Smooth muscle cell (in vitro differentiated cells): ENCODE measurements around the gene CHMP4B. TPM values are rescaled to one million over a fixed set of nuclear protein-coding genes. Genes with fewer than 3 reads are reported as not detected.

ENCODE experiments used
- DNase-seq: peaks from one replicate; lab custom pipeline; 2025; ENCODE audit not compliant: unreplicated experiment; lab: John Stamatoyannopoulos, UW
- H2AFZ ChIP-seq: fragments of 200-600 bp; sonication (generic); 2 replicates; pipeline ENCODE4 v1.6.0; 2016; ENCODE audit warnings: antibody characterized with exemption, low read depth, mild to moderate bottlenecking
- H3F3A ChIP-seq: fragments of 200-600 bp; sonication (generic); 2 replicates; pipeline ENCODE4 v1.6.0; 2017; ENCODE audit warnings: antibody characterized with exemption, low read depth
- H3K27ac ChIP-seq: fragments of 200-600 bp; sonication (generic); 2 replicates; pipeline ENCODE4 v1.5.1; 2016; ENCODE audit warnings: low read depth, mild to moderate bottlenecking
- H3K27me3 ChIP-seq: fragments of 200-600 bp; sonication (generic); 2 replicates; pipeline ENCODE4 v1.6.1; 2016; ENCODE audit warnings: low read depth, mild to moderate bottlenecking
- H3K36me3 ChIP-seq: fragments of 200-600 bp; sonication (generic); 2 replicates; pipeline ENCODE4 v1.5.1; 2016; ENCODE audit warnings: low read depth
- H3K4me1 ChIP-seq: fragments of 200-600 bp; sonication (generic); 2 replicates; pipeline ENCODE4 v1.5.1; 2016; ENCODE audit warnings: low read depth
- H3K4me2 ChIP-seq: fragments of 200-600 bp; sonication (generic); 2 replicates; pipeline ENCODE4 v1.6.0; 2016; ENCODE audit warnings: mild to moderate bottlenecking
- H3K4me3 ChIP-seq: fragments of 200-600 bp; sonication (generic); 2 replicates; pipeline ENCODE4 v1.5.1; 2016; ENCODE audit warnings: mild to moderate bottlenecking
- H3K79me2 ChIP-seq: fragments of 200-600 bp; sonication (generic); 2 replicates; pipeline ENCODE4 v1.6.0; 2016; ENCODE audit warnings: low read depth, mild to moderate bottlenecking
- H3K9ac ChIP-seq: fragments of 200-600 bp; sonication (generic); 2 replicates; pipeline ENCODE4 v1.6.0; 2016; ENCODE audit warnings: low read depth
- H3K9me3 ChIP-seq: fragments of 200-600 bp; sonication (generic); replicated peaks from 2 replicates; pipeline ENCODE4 v1.5.1; 2016; ENCODE audit warnings: low read depth
- H4K20me1 ChIP-seq: fragments of 200-600 bp; sonication (generic); 2 replicates; pipeline ENCODE4 v1.6.0; 2016; ENCODE audit warnings: low read depth
- CTCF ChIP-seq: fragments of 200-600 bp; sonication (generic); IDR thresholded peaks from 2 replicates; pipeline ENCODE4 v1.5.1; 2017; ENCODE audit warnings: borderline replicate concordance, mild to moderate bottlenecking, antibody characterized with exemption; ENCODE audit not compliant: insufficient read depth, poor library complexity, severe bottlenecking
- WGBS: methylation state at CpG from one replicate; pipeline ENCODE4 v1.1.7; 2016; ENCODE audit warnings: low lambda C conversion rate; 5-methylcytosine and 5-hydroxymethylcytosine counted together
- polyA plus RNA-seq: library from polyadenylated mRNA; unstranded; fragments of >200 nt; fragmentation: Nextera tagmentation; extraction: Ambion mirVana; gene quantifications from 2 replicates; pipeline ENCODE4 v1.2.1, GENCODE V29; 2016
- total RNA-seq: library from RNA; depleted of rRNA; stranded (reverse); fragments of >200 nt; gene quantifications from 2 replicates; pipeline ENCODE4 v1.2.3, GENCODE V29; 2014

CHMP4B gene
- total and polyA plus RNA-seq, 2 experiments from 2014 or later: 6.2 to 49.4 TPM

DNA sequence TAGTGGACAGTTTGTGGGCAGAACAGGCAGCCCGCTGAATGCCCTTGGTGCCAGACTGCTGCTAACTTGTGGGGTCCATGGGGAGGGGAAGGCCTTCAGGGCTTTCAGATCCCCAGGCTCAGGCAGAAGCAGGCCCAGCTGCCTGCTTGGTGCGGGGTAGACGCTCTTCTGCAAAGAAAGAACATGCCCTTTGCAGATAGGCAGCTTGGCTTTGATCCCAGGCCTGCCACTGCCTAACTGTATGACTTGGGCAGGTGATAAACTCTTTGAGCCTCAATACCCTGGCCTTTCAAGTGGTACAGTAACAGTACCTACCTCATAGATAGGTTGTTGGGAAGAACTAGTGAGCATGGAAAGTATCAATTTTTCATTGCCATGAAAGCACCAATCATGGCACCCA, 28.4 kb downstream of the CHMP4B start:
- H3K4me3 ChIP-seq: no peak overlapping the region
- H4K20me1 ChIP-seq: peaks cover 100% of the 10 kb centered on the region
- TF ChIP-seq CTCF: no peak
- H3K4me2 ChIP-seq: no peak overlapping the region
- no peaks in the 10 kb centered on the region for H3K36me3 ChIP-seq
- H3K27ac ChIP-seq: no peak overlapping the region
- H3K27me3 ChIP-seq: no peaks in the 10 kb centered on the region
- H3K79me2 ChIP-seq: peaks cover 100% of the 10 kb centered on the region
- WGBS: 96% methylated on average over 3 of the region's 3 CpGs
- H3F3A ChIP-seq: no peaks in the 10 kb centered on the region
- H3K9ac ChIP-seq: no peak overlapping the region
- DNase-seq: no peak
- H3K4me1 ChIP-seq: peaks cover 4% of the 10 kb centered on the region
- H2AFZ ChIP-seq: no peak overlapping the region
- no peaks in the 10 kb centered on the region for H3K9me3 ChIP-seq

GRCh38 chr20:33840160-33840559, 29.0 kb downstream of the CHMP4B start:
- H3K9ac ChIP-seq: no peak overlapping the region
- DNase-seq: no peak
- peaks cover 4% of the 10 kb centered on the region for H3K4me1 ChIP-seq
- H2AFZ ChIP-seq: no peak overlapping the region
- TF ChIP-seq CTCF: no peak
- no peaks in the 10 kb centered on the region for H3K9me3 ChIP-seq
- H3K4me3 ChIP-seq: no peak overlapping the region
- no peaks in the 10 kb centered on the region for H3K27me3 ChIP-seq
- H3K79me2 ChIP-seq: peaks cover 100% of the 10 kb centered on the region
- no peak overlapping the region for H3K27ac ChIP-seq
- no peaks in the 10 kb centered on the region for H3F3A ChIP-seq
- no peak overlapping the region for H3K4me2 ChIP-seq
- no peaks in the 10 kb centered on the region for H3K36me3 ChIP-seq
- H4K20me1 ChIP-seq: peaks cover 100% of the 10 kb centered on the region
- WGBS: 96% methylated on average over 7 of the region's 7 CpGs

GRCh38 chr20:33840759-33841435, 29.7 kb downstream of the CHMP4B start:
- Histone ChIP-seq H3F3A (no peaks in the 10 kb centered on the region), H3K79me2 (peaks cover 99% of the 10 kb centered on the region), H4K20me1 (peaks cover 100% of the 10 kb centered on the region), H3K4me3 (no peak overlapping the region), H3K4me2 (no peak overlapping the region), H3K27ac (no peak overlapping the region), H3K4me1 (peaks cover 4% of the 10 kb centered on the region), H3K9me3 (no peaks in the 10 kb centered on the region), H2AFZ (no peak overlapping the region), H3K9ac (no peak overlapping the region), H3K36me3 (no peaks in the 10 kb centered on the region), H3K27me3 (no peaks in the 10 kb centered on the region)
- TF ChIP-seq CTCF: no peak
- 63% methylated on average over 4 of the region's 4 CpGs for WGBS
- DNase-seq: no peak

- Histone ChIP-seq H3K4me3 (no peak overlapping the region), H4K20me1 (peaks cover 100% of the 10 kb centered on the region), H3K9ac (no peak overlapping the region), H3K79me2 (peaks cover 99% of the 10 kb centered on the region), H3K4me2 (no peak overlapping the region), H3F3A (no peaks in the 10 kb centered on the region), H3K9me3 (no peaks in the 10 kb centered on the region), H3K4me1 (peaks cover 4% of the 10 kb centered on the region), H3K27ac (no peak overlapping the region), H3K36me3 (no peaks in the 10 kb centered on the region), H3K27me3 (no peaks in the 10 kb centered on the region), H2AFZ (no peak overlapping the region)
- TF ChIP-seq CTCF: no peak
- no peak for DNase-seq
- WGBS: 78% methylated on average over 4 of the region's 4 CpGs
These were observed 30.3 kb downstream of the CHMP4B start for GRCh38 chr20:33841436-33841799.
